ENCODE measurements around the gene CRYGA. TPM values are rescaled to one million over a fixed set of nuclear protein-coding genes. Genes with fewer than 3 reads are reported as not detected.

The CRYGA gene, protein sequence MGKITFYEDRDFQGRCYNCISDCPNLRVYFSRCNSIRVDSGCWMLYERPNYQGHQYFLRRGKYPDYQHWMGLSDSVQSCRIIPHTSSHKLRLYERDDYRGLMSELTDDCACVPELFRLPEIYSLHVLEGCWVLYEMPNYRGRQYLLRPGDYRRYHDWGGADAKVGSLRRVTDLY
- total RNA-seq, result not detected

DNA sequence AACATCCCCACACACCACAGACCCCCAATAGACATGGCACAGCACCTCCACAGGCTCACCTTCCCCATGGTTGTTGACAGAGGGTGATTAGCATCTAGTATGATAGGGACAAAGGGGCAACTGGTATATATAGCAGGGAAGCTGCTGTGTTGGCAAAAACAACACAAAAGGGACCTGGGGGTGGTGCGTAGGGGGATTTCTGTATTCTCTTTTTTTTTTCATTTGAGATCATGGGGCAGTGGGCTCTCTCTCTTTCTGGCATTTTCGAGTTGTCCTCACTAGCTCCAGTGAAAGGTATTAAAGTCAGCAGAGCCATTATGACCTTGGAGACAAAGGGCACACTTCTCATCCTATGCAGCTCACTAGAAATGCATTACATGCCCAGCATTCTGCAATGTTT lies at the start of gene CRYGA:
CRYGA (minus strand) TSS at position 101 of the 400 bp plus-strand sequence; CDS start at position 68, 33 bp downstream.
- CTCF ChIA-PET, result no interaction called here
- no peak for DNase-seq
- H3K4me3 Mint-ChIP-seq, result no peak within 1 kb of the TSS
- no peaks in the 10 kb centered on the region for H3K4me1 Mint-ChIP-seq (ENCODE audit: low read depth)
- H3K27ac Mint-ChIP-seq, result no peak within 1 kb of the TSS
- no peaks in the 10 kb centered on the region for H3K9me3 Mint-ChIP-seq (ENCODE audit: insufficient read depth)
- no peaks in the 10 kb centered on the region for H3K36me3 Mint-ChIP-seq (ENCODE audit: low read depth)
- peaks cover 18% of the 10 kb centered on the region for H3K27me3 Mint-ChIP-seq (ENCODE audit: low read depth)
- POLR2A ChIA-PET, result no interaction called here
- no peak for ATAC-seq

DNA sequence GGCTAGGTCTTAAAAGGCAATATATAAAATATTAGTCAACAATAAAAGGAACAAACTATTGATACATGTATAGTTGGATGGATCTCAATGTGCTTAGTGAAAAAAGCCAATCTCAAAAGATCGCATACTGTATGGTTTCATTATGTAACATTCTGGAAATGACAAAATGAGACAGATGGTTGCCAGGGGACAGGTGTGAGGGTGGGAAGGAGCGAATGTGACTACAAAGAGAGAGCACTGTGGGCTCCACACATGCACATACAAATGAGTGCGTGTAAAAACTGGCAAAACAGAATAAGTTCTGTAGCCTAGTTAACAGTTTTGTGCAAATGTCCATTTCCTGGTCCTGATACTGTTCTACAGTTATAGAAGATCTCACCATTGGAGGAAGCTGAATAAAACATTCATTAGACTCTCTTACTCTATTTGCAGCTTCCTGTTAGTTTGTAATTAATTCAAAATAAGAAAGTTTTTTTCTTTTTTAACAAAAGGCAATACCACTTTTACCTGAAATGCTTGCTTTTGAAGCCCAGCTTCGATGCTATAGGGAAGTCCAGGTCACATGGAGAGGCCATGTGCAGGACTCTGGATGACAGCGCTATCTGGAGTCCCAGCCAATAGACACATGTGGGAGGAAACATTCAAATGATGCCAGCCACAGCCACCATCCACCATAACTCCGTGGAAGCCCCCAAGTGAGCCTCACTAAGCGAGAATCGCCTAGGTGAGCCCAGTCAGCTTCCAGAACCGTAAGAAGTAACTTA lies 47.5 kb upstream of the CRYGA start:
- Mint-ChIP-seq H3K9me3 (ENCODE audit: insufficient read depth) (no peaks in the 10 kb centered on the region), H3K4me1 (ENCODE audit: low read depth) (no peaks in the 10 kb centered on the region), H3K36me3 (ENCODE audit: low read depth) (no peaks in the 10 kb centered on the region), H3K27ac (no peak overlapping the region), H3K4me3 (no peak overlapping the region), H3K27me3 (ENCODE audit: low read depth) (peaks cover 3% of the 10 kb centered on the region)
- ATAC-seq (no peak), DNase-seq (no peak)
- ChIA-PET POLR2A (no interaction called here), CTCF (no interaction called here)

DNA sequence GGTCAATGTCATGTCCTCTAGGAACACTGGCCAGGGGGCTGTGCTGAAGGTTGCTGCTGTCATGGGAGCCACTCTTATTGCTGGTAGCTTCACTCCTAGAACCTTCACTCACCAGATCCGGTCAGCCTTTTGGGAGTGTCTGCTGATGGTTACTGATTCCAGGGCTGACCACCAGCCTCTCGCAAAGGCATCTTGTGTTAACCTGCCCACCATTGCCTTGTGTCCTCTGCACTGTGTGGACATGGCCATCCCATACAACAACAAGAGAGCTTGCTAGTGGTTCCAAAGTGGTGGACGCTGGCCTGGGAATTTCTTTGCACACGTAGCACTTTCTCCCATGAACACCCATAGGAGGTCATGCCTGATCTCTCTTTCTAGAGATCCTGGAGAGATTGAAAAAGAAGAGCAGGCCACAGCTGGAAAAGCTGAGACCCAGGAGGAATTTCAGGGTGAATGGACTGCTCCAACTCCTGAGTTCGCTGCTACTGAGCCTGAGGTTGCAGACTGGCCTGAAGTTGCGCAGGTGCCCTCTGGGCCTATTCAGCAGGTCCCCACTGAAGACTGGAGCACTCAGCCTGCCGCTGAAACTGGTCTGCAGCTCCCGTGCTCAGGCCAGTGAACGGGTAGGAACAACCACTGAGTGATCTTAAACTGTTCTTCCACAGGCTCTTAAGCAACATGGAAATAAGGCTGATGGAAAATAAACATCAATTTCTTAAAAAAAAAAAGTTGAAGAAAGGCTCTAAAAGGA lies 45.1 kb upstream of the CRYGA start:
- Mint-ChIP-seq H3K4me3 (no peak overlapping the region), H3K27ac (no peak overlapping the region), H3K27me3 (ENCODE audit: low read depth) (no peaks in the 10 kb centered on the region), H3K4me1 (ENCODE audit: low read depth) (peaks cover 4% of the 10 kb centered on the region), H3K9me3 (ENCODE audit: insufficient read depth) (no peaks in the 10 kb centered on the region), H3K36me3 (ENCODE audit: low read depth) (no peaks in the 10 kb centered on the region)
- ATAC-seq (no peak), DNase-seq (no peak)
- ChIA-PET POLR2A (interaction anchor here (0.5 kb wide), 1 partner anchor 10 kb away, joined by 3 read pairs; no protein-coding TSS in a partner anchor), CTCF (no interaction called here)

DNA sequence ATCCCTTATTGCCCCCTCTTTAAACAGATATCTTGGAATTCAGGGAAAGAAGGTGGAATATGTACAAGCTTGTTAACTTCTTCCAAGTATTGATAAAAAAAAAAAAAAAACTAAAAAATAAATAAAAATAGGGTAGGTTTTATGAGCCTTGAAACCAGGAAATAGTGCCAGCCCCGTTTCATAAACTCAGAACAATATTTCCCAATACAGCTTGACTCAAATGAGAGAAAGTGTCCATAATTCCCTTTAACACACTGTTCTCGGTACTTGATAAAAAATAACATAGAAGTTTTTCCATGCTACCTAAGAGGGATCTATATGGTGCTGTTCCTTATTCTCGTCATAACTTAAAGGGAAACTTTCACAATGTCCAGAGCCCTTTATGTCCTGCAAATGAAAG lies 44.4 kb upstream of the CRYGA start:
- ChIA-PET CTCF (no interaction called here), POLR2A (no interaction called here)
- Mint-ChIP-seq H3K4me3 (no peak overlapping the region), H3K36me3 (ENCODE audit: low read depth) (no peaks in the 10 kb centered on the region), H3K27me3 (ENCODE audit: low read depth) (no peaks in the 10 kb centered on the region), H3K9me3 (ENCODE audit: insufficient read depth) (no peaks in the 10 kb centered on the region), H3K4me1 (ENCODE audit: low read depth) (peaks cover 4% of the 10 kb centered on the region), H3K27ac (no peak overlapping the region)
- no peak for ATAC-seq
- DNase-seq, result no peak

DNA sequence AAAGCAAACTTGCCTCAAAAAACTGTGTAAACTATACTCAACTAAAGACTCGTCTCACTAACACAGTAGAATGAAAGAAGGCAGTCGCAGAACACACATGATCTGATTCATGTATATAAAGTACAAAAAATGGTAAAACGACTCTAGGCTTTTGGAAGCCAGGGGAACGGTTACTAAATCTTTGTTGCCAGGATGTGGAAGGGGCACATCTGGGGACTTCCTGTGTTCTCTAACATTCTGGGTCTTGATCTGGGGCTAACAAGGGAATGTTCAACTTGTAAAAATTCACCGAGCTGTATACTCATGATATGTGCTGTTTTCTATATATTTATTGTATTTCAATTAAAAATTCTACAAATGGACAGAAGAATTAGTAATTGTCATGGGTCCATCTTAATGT lies 40.8 kb upstream of the CRYGA start:
- Mint-ChIP-seq H3K27me3 (ENCODE audit: low read depth) (no peaks in the 10 kb centered on the region), H3K36me3 (ENCODE audit: low read depth) (no peaks in the 10 kb centered on the region), H3K4me1 (ENCODE audit: low read depth) (peaks cover 4% of the 10 kb centered on the region), H3K27ac (no peak overlapping the region), H3K4me3 (no peak overlapping the region), H3K9me3 (ENCODE audit: insufficient read depth) (no peaks in the 10 kb centered on the region)
- no peak for DNase-seq
- no peak for ATAC-seq
- ChIA-PET POLR2A (no interaction called here), CTCF (interaction anchor here (0.8 to 1.8 kb wide), 2 partner anchors 28 to 29 kb away, joined by 3 to 7 read pairs; no protein-coding TSS in a partner anchor)

DNA sequence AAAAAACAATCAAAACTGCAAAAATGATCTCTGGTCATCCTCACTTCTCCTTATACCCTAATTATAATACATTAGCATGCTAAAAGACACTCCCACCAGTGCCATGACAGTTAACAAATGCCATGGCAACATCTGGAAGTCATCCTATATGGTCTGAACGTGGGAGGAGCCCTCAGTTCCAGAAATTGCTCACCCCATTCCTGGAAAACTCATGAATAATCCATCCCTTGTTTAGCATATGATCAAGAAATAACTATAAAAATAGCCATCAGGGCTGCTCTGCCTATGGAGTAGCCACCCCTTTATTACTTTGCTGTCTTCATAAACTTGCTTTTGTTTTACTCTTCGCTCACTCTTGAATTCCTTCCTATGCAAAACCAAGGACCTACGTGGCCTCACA lies 32.1 kb upstream of the CRYGA start:
- CTCF ChIA-PET, result no interaction called here
- Mint-ChIP-seq H3K36me3 (ENCODE audit: low read depth) (no peaks in the 10 kb centered on the region), H3K27ac (no peak overlapping the region), H3K4me3 (no peak overlapping the region), H3K4me1 (ENCODE audit: low read depth) (no peaks in the 10 kb centered on the region), H3K27me3 (ENCODE audit: low read depth) (peaks cover 4% of the 10 kb centered on the region), H3K9me3 (ENCODE audit: insufficient read depth) (no peaks in the 10 kb centered on the region)
- POLR2A ChIA-PET, result no interaction called here
- ATAC-seq (no peak), DNase-seq (no peak)

DNA sequence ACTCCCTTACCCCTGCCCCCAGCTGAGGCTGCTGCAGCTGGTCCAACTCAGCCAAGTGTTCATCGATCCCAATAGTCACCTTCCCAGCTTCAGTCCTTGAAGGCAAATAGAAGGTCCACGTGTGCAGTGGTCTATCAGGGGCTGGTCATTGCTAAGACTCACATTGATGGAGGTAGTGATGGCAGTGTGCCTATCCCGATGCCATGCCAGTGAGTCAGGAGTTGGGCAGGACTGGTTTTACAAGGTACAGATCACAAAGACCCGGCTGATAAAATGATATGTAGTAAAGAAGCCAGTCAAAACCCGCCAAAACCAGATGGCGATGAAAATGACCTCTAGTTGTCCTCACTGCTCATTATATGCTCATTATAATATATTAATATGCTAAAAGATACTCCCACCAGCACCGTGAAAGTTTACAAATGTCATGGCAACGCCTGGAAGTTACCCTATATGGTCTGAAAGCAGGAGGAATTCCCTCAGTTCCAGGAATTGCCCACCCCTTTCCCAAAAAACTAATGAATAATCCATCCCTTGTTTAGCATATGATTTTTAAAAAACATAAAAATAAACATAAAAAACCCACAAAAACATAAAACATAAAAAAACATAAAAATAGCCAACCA lies 29.3 kb upstream of the CRYGA start:
- Mint-ChIP-seq H3K4me3 (no peak overlapping the region), H3K27ac (no peak overlapping the region), H3K27me3 (ENCODE audit: low read depth) (no peaks in the 10 kb centered on the region), H3K36me3 (ENCODE audit: low read depth) (no peaks in the 10 kb centered on the region), H3K9me3 (ENCODE audit: insufficient read depth) (no peaks in the 10 kb centered on the region), H3K4me1 (ENCODE audit: low read depth) (no peaks in the 10 kb centered on the region)
- no peak for ATAC-seq
- CTCF ChIA-PET, result interaction anchor here (1.2 kb wide), 1 partner anchor 18 kb away, joined by 5 read pairs; no protein-coding TSS in a partner anchor
- DNase-seq, result no peak
- POLR2A ChIA-PET, result no interaction called here

DNA sequence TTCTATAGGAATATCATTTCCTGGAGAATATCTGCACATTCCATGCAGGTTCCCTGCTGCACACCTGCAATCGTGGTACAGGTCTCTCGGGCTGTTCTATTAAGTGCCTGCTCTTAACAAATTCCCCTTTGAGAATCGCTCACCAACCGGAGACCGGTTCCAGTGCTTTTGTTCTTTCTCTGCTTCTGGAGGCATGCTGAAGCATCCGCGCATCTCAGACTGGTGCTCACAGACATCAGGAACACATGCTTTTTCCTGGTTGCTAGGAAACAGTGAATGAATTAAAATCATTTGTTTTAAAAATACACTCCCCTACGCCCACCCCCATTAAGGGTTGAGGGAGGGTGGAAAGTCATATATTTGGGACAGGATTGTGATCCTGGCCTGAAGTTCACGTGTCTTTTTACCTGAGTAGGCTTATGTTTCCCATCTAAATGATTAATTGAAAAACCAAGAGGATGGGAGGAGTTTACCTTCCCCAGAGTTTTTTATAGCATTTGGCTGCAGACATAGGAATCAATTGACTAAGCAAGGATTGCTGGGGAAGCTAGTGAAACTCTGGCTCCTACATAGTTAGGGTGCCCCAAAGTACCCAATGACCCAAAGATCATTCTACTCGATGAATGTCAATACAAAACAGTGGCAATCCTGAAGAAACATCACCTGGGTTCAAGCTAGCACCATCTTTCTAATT lies 26.6 kb upstream of the CRYGA start, which contains the start of gene C2orf80:
C2orf80 (minus strand) TSS at position 221 of the 694 bp plus-strand sequence. CDS start 3,044 bp downstream, outside the sequence.
- ChIA-PET POLR2A (no interaction called here), CTCF (interaction anchor here (1.6 kb wide), 1 partner anchor 14 kb away, joined by 7 read pairs; no protein-coding TSS in a partner anchor)
- peaks cover 4% of the 10 kb centered on the region for H3K4me1 Mint-ChIP-seq (ENCODE audit: low read depth)
- H3K27ac Mint-ChIP-seq, result no peak within 1 kb of the TSS
- no peaks in the 10 kb centered on the region for H3K9me3 Mint-ChIP-seq (ENCODE audit: insufficient read depth)
- ATAC-seq (no peak), DNase-seq (no peak)
- H3K4me3 Mint-ChIP-seq, result no peak within 1 kb of the TSS
- no peaks in the 10 kb centered on the region for H3K27me3 Mint-ChIP-seq (ENCODE audit: low read depth)
- H3K36me3 Mint-ChIP-seq (ENCODE audit: low read depth), result no peaks in the 10 kb centered on the region

DNA sequence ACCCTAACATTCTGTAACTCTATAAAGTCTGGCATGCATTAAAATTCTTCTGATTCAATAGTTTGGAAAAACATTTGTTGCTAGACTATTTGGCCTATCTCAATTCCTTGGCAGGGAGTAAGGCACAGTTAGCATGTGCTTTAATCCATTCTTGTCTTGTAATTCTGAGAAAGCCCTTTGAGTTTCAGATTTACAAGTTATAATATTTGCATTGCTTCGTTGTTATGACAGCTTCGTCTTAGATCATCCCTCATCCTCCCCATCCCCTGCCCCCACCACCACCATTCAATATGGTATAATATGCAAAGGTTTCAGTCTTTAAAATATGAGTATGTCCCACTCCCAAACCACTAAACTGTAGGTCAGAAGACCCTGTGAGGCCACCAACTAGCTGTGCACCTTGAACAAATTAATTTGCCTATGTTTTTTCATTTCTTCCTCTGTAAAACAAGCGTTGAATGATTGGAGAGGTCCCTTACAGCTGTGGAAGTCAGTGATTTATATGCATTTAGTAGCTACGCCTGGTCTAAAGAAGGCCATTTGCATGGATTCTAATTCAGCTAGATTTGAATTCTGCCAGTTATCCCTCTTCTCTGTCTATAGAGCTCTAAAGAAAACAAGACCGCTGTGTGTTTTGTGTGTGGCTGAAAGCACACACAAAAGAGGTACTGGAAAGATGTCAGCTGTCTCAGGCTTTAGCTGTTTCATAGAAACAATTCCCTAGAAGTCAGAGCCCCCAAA lies 25.9 kb upstream of the CRYGA start:
- Mint-ChIP-seq H3K36me3 (ENCODE audit: low read depth) (no peaks in the 10 kb centered on the region), H3K4me1 (ENCODE audit: low read depth) (peaks cover 4% of the 10 kb centered on the region), H3K27ac (no peak overlapping the region), H3K27me3 (ENCODE audit: low read depth) (no peaks in the 10 kb centered on the region), H3K4me3 (no peak overlapping the region), H3K9me3 (ENCODE audit: insufficient read depth) (no peaks in the 10 kb centered on the region)
- ATAC-seq (no peak), DNase-seq (no peak)
- ChIA-PET CTCF (interaction anchor here (1.6 kb wide), 1 partner anchor 14 kb away, joined by 7 read pairs; no protein-coding TSS in a partner anchor), POLR2A (no interaction called here)

DNA sequence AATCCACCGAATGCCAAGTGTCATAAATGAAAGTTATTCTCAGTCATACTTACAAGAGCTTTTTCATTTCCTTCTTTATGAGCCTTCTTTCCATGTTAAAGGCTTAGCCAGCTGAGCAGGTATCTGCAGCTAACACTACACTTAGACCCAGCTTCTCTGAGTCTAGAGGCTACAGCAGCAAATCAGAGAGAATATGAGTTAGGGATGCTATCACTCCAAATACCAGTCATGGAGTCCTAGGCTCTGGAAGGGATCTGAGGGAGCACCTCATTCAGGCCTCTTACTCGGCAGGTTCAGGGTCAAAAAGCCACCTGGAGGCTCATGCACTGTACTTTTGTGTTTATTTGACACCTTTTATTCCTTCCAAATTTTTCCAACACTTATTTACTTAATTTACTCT lies 23.5 kb upstream of the CRYGA start:
- Mint-ChIP-seq H3K27me3 (ENCODE audit: low read depth) (peaks cover 8% of the 10 kb centered on the region), H3K27ac (no peak overlapping the region), H3K4me1 (ENCODE audit: low read depth) (peaks cover 4% of the 10 kb centered on the region), H3K9me3 (ENCODE audit: insufficient read depth) (no peaks in the 10 kb centered on the region), H3K36me3 (ENCODE audit: low read depth) (no peaks in the 10 kb centered on the region), H3K4me3 (no peak overlapping the region)
- ChIA-PET POLR2A (no interaction called here), CTCF (no interaction called here)
- DNase-seq (no peak), ATAC-seq (no peak)

DNA sequence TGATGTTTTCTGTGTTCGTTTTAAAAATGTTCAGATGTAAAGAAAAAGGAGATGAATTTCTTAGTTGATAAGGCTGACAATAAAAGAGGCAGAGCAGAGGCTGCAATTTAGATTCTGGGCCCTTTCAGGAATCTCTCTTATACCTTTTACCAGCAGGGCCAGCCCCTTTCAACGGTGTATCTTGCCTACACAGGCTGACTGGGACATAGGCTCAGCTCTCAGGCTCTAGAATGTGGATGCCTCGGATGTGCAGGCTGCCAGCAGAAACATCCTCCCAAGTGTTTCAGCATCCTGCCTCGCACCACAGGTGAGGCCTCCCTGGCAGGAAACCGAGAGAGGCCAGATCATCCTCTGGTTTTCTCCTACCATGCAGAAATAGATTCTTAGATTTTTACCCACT lies 23.1 kb upstream of the CRYGA start:
- no peak overlapping the region for H3K4me3 Mint-ChIP-seq
- H3K36me3 Mint-ChIP-seq (ENCODE audit: low read depth), result no peaks in the 10 kb centered on the region
- no peaks in the 10 kb centered on the region for H3K9me3 Mint-ChIP-seq (ENCODE audit: insufficient read depth)
- H3K27ac Mint-ChIP-seq, result no peak overlapping the region
- CTCF ChIA-PET, result interaction anchor here (1.1 kb wide), 1 partner anchor 11 kb away, joined by 4 read pairs; no protein-coding TSS in a partner anchor
- H3K4me1 Mint-ChIP-seq (ENCODE audit: low read depth), result peaks cover 4% of the 10 kb centered on the region
- H3K27me3 Mint-ChIP-seq (ENCODE audit: low read depth), result peaks cover 8% of the 10 kb centered on the region
- no peak for DNase-seq
- POLR2A ChIA-PET, result no interaction called here
- no peak for ATAC-seq
